NOMO-1 treated with dmso at 0.1 percent for 144 hours (cell line): ENCODE results near the gene OVCH1.
"Not testable (repeated sequence)": the region's sequence is repeated elsewhere in the genome, so short reads cannot be mapped to it uniquely, and the experiment has no call there.

Experiments used
- DNase-seq: peaks from one replicate; lab custom pipeline; 2025; ENCODE audit not compliant: unreplicated experiment; lab: John Stamatoyannopoulos, UW

OVCH1 gene

GRCh38 chr12:29405561-29405960 lies 91.9 kb downstream of the OVCH1 start:
- no peak for DNase-seq

- no peak for DNase-seq
Measured at GRCh38 chr12:29403991-29404390, 93.5 kb downstream of the OVCH1 start.

- no peak for DNase-seq
Measured at GRCh38 chr12:29402437-29402836, 95.0 kb downstream of the OVCH1 start.

- no peak for DNase-seq
Measured at GRCh38 chr12:29398495-29398894, 99.0 kb downstream of the OVCH1 start.

GRCh38 chr12:29396774-29397173 lies 100.7 kb downstream of the OVCH1 start:
- DNase-seq = no peak

GRCh38 chr12:29395356-29395755 lies 102.1 kb downstream of the OVCH1 start:
- DNase-seq = no peak

GRCh38 chr12:29390419-29390818 lies 107.1 kb downstream of the OVCH1 start:
- DNase-seq = peak; percentile 8

- DNase-seq = no peak
Measured at GRCh38 chr12:29389295-29389919, 108.1 kb downstream of the OVCH1 start.

- not testable (repeated sequence) for DNase-seq
Measured at GRCh38 chr12:29386084-29386680, 111.3 kb downstream of the OVCH1 start.

- DNase-seq = not testable (repeated sequence)
Measured at GRCh38 chr12:29385194-29385593, 112.3 kb downstream of the OVCH1 start.

GRCh38 chr12:29382251-29382650 lies 115.2 kb downstream of the OVCH1 start:
- no peak for DNase-seq

- peak; percentile 96 for DNase-seq
Measured at GRCh38 chr12:29380536-29381523, 116.7 kb downstream of the OVCH1 start, which contains the start of gene ERGIC2. TSS of gene ERGIC2 (minus strand) at chr12:29381172. CDS start at chr12:29371633, 9,539 bp downstream.
